Glutamatergic neuron (in vitro differentiated cells): ENCODE measurements around the gene SPOCK2. TPM values are rescaled to one million over a fixed set of nuclear protein-coding genes. Genes with fewer than 3 reads are reported as not detected.
A peak's percentile ranks its signal among the peaks of the same experiment; 100 is the strongest.
"Not testable (repeated sequence)": the region's sequence is repeated elsewhere in the genome, so short reads cannot be mapped to it uniquely, and the experiment has no call there.

Source experiments
- DNase-seq: peaks from one replicate; pipeline ENCODE4 v3.0.0; 2022
- H3K27ac Mint-ChIP-seq: one replicate; pipeline ENCODE4 v1.8.0; 2020; ENCODE audit warnings: mild to moderate bottlenecking, mixed read lengths, inconsistent platforms; ENCODE audit not compliant: unreplicated experiment
- H3K27me3 Mint-ChIP-seq: one replicate; pipeline ENCODE4 v1.8.0; 2020; ENCODE audit warnings: mild to moderate bottlenecking, moderate library complexity, mixed read lengths, inconsistent platforms; ENCODE audit not compliant: unreplicated experiment
- H3K36me3 Mint-ChIP-seq: one replicate; pipeline ENCODE4 v1.8.0; 2020; ENCODE audit warnings: mild to moderate bottlenecking, mixed read lengths, inconsistent platforms; ENCODE audit not compliant: unreplicated experiment
- H3K4me1 Mint-ChIP-seq: one replicate; pipeline ENCODE4 v1.8.0; 2020; ENCODE audit warnings: mild to moderate bottlenecking, low read depth, mixed read lengths, inconsistent platforms; ENCODE audit not compliant: unreplicated experiment
- H3K4me3 Mint-ChIP-seq: one replicate; pipeline ENCODE4 v1.8.0; 2020; ENCODE audit warnings: mild to moderate bottlenecking, mixed read lengths, inconsistent platforms; ENCODE audit not compliant: unreplicated experiment
- H3K9me3 Mint-ChIP-seq: one replicate; pipeline ENCODE4 v1.8.0; 2020; ENCODE audit warnings: mild to moderate bottlenecking, moderate library complexity, mixed read lengths, inconsistent platforms; ENCODE audit not compliant: unreplicated experiment
- long read RNA-seq: library from polyadenylated mRNA; unstranded; transcript quantifications from one replicate; pipeline ENCODE4 v2.0.0, GENCODE V29; 2020; ENCODE audit not compliant: unreplicated experiment
- total RNA-seq: library from RNA; stranded (reverse); fragmentation: NEBNext Ultra II Directional; extraction: Animal tissue kit (Norgen Biotek cat#: 25700); gene quantifications from one replicate; pipeline ENCODE4 v1.2.1, GENCODE V29; 2021; ENCODE audit not compliant: unreplicated experiment
- TF ChIP-seq, protein P1 (sequence below): fragments of 200-600 bp; sonication (generic); IDR thresholded peaks from one replicate; pipeline ENCODE4 v1.5.0; 2021; ENCODE audit not compliant: partially characterized antibody, unreplicated experiment

SPOCK2 gene, protein sequence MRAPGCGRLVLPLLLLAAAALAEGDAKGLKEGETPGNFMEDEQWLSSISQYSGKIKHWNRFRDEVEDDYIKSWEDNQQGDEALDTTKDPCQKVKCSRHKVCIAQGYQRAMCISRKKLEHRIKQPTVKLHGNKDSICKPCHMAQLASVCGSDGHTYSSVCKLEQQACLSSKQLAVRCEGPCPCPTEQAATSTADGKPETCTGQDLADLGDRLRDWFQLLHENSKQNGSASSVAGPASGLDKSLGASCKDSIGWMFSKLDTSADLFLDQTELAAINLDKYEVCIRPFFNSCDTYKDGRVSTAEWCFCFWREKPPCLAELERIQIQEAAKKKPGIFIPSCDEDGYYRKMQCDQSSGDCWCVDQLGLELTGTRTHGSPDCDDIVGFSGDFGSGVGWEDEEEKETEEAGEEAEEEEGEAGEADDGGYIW
- 362 TPM for total RNA-seq
- long read RNA-seq, transcript SPOCK2-208 (2 exons, 694 nt) = major isoform, 5 of 137 reads
- long read RNA-seq, partial matches to known transcripts = 8 of 137 reads
- long read RNA-seq, other reads (novel, unspliced or antisense) = 124 of 137 reads

DNA sequence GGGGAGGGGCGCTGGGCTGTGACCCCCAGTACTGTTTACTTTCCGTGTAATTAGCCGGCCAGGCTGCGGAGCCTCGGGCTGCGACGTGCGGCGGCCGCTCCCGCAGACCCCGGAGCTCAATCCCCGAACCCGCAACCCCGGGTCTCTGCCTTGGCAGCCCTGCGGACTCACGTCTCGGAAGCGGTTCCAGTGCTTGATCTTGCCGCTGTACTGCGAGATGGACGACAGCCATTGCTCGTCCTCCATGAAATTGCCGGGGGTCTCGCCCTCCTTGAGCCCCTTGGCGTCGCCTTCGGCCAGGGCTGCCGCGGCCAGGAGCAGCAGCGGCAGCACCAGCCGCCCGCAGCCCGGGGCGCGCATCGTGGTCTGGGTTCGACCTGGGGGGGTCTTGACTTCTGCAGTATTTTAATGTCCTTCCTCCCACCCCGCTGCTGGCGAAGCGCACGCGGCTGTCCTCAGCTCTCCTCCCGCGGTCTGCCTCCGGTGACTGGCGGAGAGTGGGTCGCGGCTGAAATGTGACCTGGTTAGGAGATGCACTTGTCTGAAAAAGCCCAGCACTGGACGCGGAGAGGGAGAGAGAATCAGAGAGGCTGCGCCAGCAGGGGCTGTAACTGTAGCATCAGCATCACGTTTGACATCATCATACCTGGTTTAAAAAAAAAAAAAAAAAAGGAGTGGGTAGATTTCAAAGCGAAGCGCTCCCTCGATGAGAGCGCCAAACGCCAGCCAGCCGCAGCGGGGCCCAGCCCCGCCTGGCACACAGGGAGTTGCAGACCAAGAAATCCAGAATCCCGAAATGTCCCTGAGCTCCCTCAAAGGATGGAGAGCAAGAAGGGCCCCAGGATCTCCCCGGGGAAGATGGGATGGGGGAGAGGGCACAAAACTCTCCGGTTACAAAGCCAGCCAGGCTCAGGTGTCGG, at the start of gene SPOCK2:
TSS of gene SPOCK2 (minus strand) at position 583 of the 920 bp plus-strand sequence. CDS start at position 360, 223 bp downstream.
- Mint-ChIP-seq H3K4me1 (peaks cover 41% of the 10 kb centered on the region), H3K9me3 (peaks cover 36% of the 10 kb centered on the region), H3K27ac (peak within 1 kb of the TSS; percentile 100), H3K27me3 (peaks cover 33% of the 10 kb centered on the region), H3K36me3 (no peaks in the 10 kb centered on the region), H3K4me3 (peak within 1 kb of the TSS; percentile 99)
- peak; percentile 74 for DNase-seq
- TF ChIP-seq, protein P1, sequence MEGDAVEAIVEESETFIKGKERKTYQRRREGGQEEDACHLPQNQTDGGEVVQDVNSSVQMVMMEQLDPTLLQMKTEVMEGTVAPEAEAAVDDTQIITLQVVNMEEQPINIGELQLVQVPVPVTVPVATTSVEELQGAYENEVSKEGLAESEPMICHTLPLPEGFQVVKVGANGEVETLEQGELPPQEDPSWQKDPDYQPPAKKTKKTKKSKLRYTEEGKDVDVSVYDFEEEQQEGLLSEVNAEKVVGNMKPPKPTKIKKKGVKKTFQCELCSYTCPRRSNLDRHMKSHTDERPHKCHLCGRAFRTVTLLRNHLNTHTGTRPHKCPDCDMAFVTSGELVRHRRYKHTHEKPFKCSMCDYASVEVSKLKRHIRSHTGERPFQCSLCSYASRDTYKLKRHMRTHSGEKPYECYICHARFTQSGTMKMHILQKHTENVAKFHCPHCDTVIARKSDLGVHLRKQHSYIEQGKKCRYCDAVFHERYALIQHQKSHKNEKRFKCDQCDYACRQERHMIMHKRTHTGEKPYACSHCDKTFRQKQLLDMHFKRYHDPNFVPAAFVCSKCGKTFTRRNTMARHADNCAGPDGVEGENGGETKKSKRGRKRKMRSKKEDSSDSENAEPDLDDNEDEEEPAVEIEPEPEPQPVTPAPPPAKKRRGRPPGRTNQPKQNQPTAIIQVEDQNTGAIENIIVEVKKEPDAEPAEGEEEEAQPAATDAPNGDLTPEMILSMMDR = no peak

DNA sequence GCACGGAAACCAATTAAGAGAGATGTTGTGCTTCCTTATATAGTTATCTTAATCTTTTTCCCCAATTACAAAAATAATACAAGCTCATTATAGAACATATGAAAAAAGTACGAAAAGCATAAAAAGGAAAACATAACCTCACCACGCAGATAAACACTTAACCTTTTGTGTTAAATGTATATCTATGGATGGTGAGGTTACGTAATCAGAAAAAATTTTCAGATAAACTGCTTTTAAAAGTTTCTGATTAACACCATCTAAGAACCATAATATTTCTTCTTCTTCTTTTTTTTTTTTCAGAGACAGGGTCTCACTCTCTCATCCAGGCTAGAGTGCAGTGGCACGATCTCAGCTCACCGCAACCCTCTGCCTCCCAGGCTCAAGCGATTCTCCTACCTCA, 49.2 kb upstream of the SPOCK2 start:
- Mint-ChIP-seq H3K27ac (no peak overlapping the region), H3K27me3 (no peaks in the 10 kb centered on the region), H3K9me3 (peaks cover 2% of the 10 kb centered on the region), H3K4me3 (no peak overlapping the region), H3K36me3 (peaks cover 7% of the 10 kb centered on the region), H3K4me1 (no peaks in the 10 kb centered on the region)
- TF ChIP-seq, protein P1 = no peak
- DNase-seq = no peak

DNA sequence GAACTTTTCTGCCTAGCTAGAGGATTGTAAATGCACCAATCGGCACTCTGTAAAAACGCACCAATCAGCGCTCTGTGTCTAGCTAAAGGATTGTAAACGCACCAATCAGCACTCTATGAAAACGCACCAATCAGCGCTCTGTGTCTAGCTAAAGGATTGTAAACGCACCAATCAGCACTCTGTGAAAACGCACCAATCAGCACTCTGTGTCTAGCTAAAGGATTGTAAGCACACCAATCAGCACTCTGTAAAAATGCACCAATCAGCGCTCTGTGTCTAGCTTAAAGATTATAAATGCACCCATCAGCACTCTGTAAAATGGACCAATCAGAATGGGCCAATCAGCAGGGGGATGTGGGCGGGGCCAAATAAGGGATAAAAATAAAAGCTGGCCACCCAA, 47.9 kb upstream of the SPOCK2 start:
- not testable (repeated sequence) for H3K9me3 Mint-ChIP-seq, H3K27ac Mint-ChIP-seq, DNase-seq, H3K4me3 Mint-ChIP-seq, H3K27me3 Mint-ChIP-seq, H3K4me1 Mint-ChIP-seq, H3K36me3 Mint-ChIP-seq

DNA sequence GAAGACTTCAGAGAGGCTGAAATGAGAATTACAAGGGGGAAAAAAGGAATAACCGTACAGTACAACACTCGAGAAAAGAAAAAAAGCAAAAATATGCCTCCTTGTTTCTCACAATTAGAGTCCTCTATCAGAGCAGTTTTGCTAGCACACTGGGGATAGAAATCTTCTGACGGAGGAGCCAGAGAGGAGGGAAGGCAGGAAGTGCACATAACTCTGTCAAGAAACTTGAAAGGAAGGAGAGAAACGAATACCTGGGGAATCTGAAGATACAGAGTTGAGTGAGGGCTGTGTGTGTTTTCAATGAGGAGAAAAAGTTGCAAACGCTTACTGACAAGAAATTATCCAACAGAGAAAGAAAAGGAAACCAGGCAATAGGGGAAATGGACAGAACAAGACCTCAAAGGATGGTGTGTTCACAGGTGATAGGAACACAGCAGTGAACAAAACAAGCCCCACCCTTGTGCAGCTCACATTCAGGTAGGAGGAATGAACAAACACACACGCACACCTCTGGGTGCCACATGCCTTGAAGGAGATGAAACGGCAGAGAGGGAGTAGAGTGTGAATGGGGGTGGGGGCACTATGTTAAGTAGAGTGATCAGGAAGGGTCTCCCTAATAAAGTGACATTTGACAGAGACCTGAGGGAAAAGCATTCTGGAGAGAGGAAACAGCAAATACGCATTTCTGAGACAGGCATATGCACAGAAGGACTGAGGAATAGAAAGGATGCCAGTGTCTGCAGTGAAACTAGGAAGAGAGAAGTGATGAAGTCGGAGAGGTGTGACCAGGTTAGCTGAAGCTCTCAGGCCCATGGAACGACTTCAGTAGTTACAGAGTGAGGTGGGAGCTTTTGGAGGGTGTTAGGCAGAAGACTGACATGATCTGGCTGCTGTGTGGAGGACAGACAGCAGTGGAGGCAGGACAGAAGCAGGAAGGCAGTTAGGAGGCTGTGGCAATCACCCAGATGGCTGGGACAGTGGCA, 46.7 kb upstream of the SPOCK2 start:
- Mint-ChIP-seq H3K27me3 (no peaks in the 10 kb centered on the region), H3K4me1 (no peaks in the 10 kb centered on the region), H3K36me3 (peaks cover 7% of the 10 kb centered on the region), H3K9me3 (peaks cover 2% of the 10 kb centered on the region), H3K27ac (no peak overlapping the region), H3K4me3 (no peak overlapping the region)
- DNase-seq = no peak
- TF ChIP-seq, protein P1 = no peak
